Activated T-cell treated with anti-CD3 and anti-CD28 coated beads, Interleukin-2, amount 50 U/mL, for 24 hours (primary cell): ENCODE results near the gene LAMTOR4.
"Not testable (repeated sequence)": the region's sequence is repeated elsewhere in the genome, so short reads cannot be mapped to it uniquely, and the experiment has no call there.

Experiments
- DNase-seq: peaks from one replicate; pipeline ENCODE4 v3.0.0-alpha.2; 2020
- H3K27ac Mint-ChIP-seq: 2 replicates; pipeline ENCODE4 v1.8.0; 2020; ENCODE audit warnings: mild to moderate bottlenecking, mixed read lengths
- H3K27me3 Mint-ChIP-seq: 2 replicates; pipeline ENCODE4 v1.8.0; 2020; ENCODE audit warnings: mixed read lengths
- H3K36me3 Mint-ChIP-seq: 2 replicates; pipeline ENCODE4 v1.8.0; 2020; ENCODE audit warnings: low read depth, mixed read lengths
- H3K4me1 Mint-ChIP-seq: 2 replicates; pipeline ENCODE4 v1.8.0; 2020; ENCODE audit warnings: low read depth, mixed read lengths
- H3K4me3 Mint-ChIP-seq: 2 replicates; pipeline ENCODE4 v1.8.0; 2020; ENCODE audit warnings: mild to moderate bottlenecking, moderate library complexity, mixed read lengths
- H3K9me3 Mint-ChIP-seq: 2 replicates; pipeline ENCODE4 v1.8.0; 2020; ENCODE audit warnings: mixed read lengths

LAMTOR4 gene

DNA sequence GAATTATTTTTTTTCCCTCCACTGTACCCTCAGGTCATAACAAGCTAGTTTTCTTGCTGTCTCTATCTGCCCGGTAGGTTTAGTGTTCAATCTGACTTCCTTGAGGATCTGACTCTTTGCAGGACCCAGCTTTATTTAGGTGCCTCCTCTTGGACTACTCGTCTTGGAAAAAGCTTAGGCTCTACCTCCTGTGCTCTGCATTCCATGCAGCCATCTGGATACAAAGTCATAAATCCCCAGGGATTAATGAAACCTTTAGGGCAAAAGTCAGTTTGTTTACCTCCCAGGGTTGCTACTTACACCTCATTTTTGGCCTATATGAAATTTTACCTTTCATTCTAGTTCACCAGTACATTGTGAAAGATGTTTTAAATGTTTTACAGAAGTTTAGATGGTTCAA is 37.0 kb downstream of the LAMTOR4 start:
- no peaks in the 10 kb centered on the region for H3K27me3 Mint-ChIP-seq
- no peak overlapping the region for H3K27ac Mint-ChIP-seq
- H3K4me1 Mint-ChIP-seq, result peaks cover 33% of the 10 kb centered on the region
- no peaks in the 10 kb centered on the region for H3K9me3 Mint-ChIP-seq
- DNase-seq, result no peak
- no peak overlapping the region for H3K4me3 Mint-ChIP-seq
- H3K36me3 Mint-ChIP-seq, result no peaks in the 10 kb centered on the region

GRCh38 chr7:100189061-100189460 is 40.3 kb downstream of the LAMTOR4 start:
- H3K27ac Mint-ChIP-seq, result no peak overlapping the region
- peaks cover 30% of the 10 kb centered on the region for H3K4me1 Mint-ChIP-seq
- DNase-seq, result no peak
- no peaks in the 10 kb centered on the region for H3K27me3 Mint-ChIP-seq
- no peak overlapping the region for H3K4me3 Mint-ChIP-seq
- no peaks in the 10 kb centered on the region for H3K9me3 Mint-ChIP-seq
- H3K36me3 Mint-ChIP-seq, result no peaks in the 10 kb centered on the region

DNA sequence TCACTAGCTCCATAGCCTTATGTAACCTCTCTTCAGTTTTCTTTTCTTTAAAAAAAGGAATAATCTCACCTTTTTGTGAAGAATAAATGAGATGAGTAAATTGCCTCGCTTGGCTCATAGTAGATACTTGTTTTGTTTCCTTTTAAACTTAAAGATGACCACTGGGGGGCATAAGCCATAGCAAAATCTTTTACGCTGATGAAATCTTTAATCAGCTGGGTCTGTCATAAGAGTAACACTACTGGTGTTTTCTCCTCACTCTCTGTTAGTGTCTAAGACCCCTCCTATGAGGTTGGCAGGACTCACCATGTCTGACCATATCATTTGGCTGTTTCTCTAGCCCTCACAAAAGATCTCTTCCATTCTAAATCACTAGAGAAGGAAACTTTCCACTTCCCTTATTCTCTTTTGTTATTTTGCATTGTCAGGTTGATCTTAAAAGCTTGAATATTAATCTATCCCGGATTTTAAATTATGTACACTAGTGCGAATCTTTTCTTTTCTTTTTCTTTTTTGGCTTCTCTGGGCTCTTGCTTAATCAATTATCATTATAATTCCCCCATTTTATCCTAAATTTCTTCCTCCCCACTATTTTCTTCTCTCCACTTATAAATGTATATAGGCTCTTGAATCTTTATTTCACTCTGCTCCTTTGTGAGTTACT is 41.5 kb downstream of the LAMTOR4 start:
- H3K27me3 Mint-ChIP-seq, result no peaks in the 10 kb centered on the region
- H3K4me3 Mint-ChIP-seq, result no peak overlapping the region
- no peak for DNase-seq
- H3K9me3 Mint-ChIP-seq, result no peaks in the 10 kb centered on the region
- no peaks in the 10 kb centered on the region for H3K36me3 Mint-ChIP-seq
- peaks cover 31% of the 10 kb centered on the region for H3K4me1 Mint-ChIP-seq
- peak overlapping the region; percentile 39 for H3K27ac Mint-ChIP-seq

GRCh38 chr7:100191775-100192174 is 43.1 kb downstream of the LAMTOR4 start:
- Mint-ChIP-seq H3K9me3 (no peaks in the 10 kb centered on the region), H3K4me1 (peaks cover 38% of the 10 kb centered on the region), H3K27ac (no peak overlapping the region), H3K36me3 (no peaks in the 10 kb centered on the region), H3K27me3 (no peaks in the 10 kb centered on the region), H3K4me3 (no peak overlapping the region)
- no peak for DNase-seq

DNA sequence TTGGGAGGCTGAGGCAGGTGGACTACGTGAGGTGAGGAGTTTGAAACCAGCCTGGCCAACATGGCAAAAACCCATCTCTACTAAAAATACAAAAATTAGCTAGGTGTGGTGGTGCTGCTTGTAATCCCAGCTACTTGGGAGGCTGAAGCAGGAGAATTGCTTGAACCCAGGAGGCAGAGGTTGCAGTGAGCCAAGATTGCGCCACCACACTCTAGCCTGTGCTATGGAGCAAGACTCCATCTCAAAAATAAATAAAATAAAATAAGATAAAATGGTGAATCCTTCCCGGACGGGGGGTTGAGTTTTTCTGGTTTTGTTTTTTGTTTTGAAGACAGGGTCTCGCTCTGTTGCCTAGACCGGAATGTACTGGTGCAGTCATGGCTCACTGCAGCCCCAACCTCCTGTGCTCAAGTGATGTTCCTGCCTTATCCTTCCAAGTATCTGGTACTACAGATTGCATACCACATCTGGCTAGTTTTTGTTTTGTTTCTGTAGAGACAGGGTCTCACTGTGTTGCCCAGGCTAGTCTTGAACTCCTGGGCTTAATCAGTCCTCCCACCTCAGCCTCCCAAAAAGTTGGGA is 43.7 kb downstream of the LAMTOR4 start:
- H3K9me3 Mint-ChIP-seq, H3K4me3 Mint-ChIP-seq, H3K27ac Mint-ChIP-seq, H3K27me3 Mint-ChIP-seq, H3K36me3 Mint-ChIP-seq: not testable (repeated sequence)
- peak; percentile 9 for DNase-seq
- H3K4me1 Mint-ChIP-seq, result peaks cover 38% of the 10 kb centered on the region

DNA sequence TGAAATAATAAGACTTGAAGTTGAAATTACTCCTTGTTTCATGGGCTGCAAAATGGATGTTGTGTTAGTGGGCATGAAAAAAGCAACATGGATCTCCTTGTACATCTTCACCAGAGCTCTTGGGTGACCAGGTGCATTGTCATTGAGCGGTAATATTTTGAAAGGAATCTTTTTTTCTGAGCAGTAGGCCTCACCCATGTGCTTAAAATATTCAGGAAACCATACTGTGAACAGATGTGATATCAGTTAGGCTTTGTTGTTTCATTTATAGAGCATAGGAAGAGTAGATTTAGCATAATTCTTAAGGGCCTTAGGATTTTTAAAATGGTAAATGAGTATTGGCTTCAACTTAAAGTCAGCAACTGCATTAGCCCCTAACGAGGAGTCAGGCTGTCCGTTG is 44.3 kb downstream of the LAMTOR4 start:
- H3K27ac Mint-ChIP-seq, result no peak overlapping the region
- peaks cover 38% of the 10 kb centered on the region for H3K4me1 Mint-ChIP-seq
- H3K4me3 Mint-ChIP-seq, result no peak overlapping the region
- no peaks in the 10 kb centered on the region for H3K27me3 Mint-ChIP-seq
- no peaks in the 10 kb centered on the region for H3K9me3 Mint-ChIP-seq
- no peaks in the 10 kb centered on the region for H3K36me3 Mint-ChIP-seq
- no peak for DNase-seq

DNA sequence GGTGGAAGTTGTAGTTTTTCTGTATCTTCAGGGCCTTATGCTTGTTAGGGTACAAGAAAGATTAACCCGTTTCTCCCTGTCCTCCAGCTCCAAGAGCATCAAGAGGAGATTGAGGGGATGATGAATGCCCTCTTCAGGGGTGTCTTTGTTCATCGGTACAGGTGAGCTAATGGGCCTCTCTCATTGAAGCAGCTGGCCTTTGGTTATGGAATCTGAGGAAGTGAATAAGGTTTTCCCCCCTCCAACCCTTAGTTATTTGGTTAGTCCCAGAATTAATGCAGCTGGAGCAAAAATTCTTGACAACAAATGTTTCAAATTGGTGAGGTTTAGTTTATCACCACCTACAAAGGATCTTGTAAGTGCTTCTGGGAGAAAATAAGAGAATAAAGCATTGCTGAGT is 46.5 kb downstream of the LAMTOR4 start:
- no peak overlapping the region for H3K27ac Mint-ChIP-seq
- DNase-seq, result no peak

GRCh38 chr7:100195901-100196322 is 47.2 kb downstream of the LAMTOR4 start:
- H3K36me3 Mint-ChIP-seq, H3K9me3 Mint-ChIP-seq, H3K27ac Mint-ChIP-seq, H3K27me3 Mint-ChIP-seq, H3K4me3 Mint-ChIP-seq: not testable (repeated sequence)
- H3K4me1 Mint-ChIP-seq, result peaks cover 30% of the 10 kb centered on the region
- DNase-seq, result peak; percentile 21

More for the DNA sequence above, 46.5 kb downstream of the LAMTOR4 start:
- Mint-ChIP-seq H3K9me3 (no peaks in the 10 kb centered on the region), H3K4me1 (peaks cover 35% of the 10 kb centered on the region), H3K27me3 (peaks cover 4% of the 10 kb centered on the region), H3K36me3 (no peaks in the 10 kb centered on the region), H3K4me3 (no peak overlapping the region)

DNA sequence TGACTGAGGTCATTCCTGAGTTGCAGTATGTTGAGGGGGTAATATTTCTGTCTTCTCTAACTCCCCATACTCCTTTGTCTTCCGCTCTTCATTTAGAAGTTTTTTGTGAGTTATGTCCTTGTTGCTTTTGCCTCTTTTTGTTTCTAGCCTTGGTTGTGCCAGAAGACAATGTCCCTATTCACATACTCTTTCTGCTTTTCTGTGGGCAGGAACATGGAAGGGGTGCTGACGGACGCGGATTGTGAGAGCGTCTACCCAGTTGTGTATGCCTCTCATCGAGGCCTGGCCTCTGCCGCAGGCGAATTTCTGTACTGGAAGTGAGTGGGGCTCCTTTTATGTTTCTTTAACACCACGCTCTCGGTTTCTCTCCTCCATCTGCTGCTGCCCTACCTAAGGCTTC is 49.5 kb downstream of the LAMTOR4 start:
- Mint-ChIP-seq H3K4me1 (peaks cover 15% of the 10 kb centered on the region), H3K36me3 (no peaks in the 10 kb centered on the region), H3K4me3 (no peak overlapping the region), H3K27ac (no peak overlapping the region), H3K9me3 (no peaks in the 10 kb centered on the region), H3K27me3 (peaks cover 4% of the 10 kb centered on the region)
- DNase-seq, result peak; percentile 7

- Mint-ChIP-seq H3K4me3 (no peak overlapping the region), H3K27me3 (peaks cover 4% of the 10 kb centered on the region), H3K4me1 (peaks cover 7% of the 10 kb centered on the region), H3K27ac (no peak overlapping the region), H3K36me3 (no peaks in the 10 kb centered on the region), H3K9me3 (no peaks in the 10 kb centered on the region)
- DNase-seq, result no peak
Measured at GRCh38 chr7:100200693-100201092, 52.0 kb downstream of the LAMTOR4 start.
